ENCODE data around the gene TMCO4.
A peak's percentile ranks its signal among the peaks of the same experiment; 100 is the strongest.

The TMCO4 gene

DNA sequence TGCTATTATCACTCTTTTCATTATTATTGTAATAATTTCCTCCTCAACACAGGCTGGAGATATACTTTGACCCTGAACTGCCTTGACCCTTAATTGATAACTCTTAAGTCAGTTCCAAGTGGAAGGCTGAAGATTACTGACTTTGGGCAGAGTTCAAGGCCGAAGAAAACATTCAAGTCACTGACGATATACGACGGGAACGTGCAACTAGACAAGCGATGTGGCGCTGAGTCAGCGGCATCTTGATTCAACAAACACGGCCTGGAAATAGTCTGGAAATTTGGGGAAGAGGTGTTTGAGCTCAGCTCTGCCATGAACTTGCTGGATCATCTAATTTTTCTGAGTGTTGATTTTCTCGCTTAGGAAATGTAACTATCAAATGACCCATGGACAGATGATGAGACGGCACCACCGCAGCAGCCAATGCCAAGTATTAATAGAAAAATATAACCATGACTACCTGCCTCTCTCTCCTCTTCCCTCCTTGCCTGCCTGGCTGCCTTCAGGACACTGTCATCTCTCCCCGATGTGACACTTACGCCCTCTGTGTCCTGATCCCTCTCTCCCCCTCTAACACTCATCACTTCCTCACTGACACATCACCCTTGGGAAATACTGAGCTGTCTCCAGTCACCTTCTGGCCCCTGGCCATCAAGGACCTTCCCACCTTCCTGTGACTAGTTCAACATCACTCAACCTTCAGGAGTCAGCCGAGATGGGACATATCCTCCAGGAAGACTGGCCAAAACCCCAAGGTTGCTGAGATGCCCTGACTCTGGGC is 49.4 kb downstream of the TMCO4 start:
- in situ Hi-C loops (cut with HindIII; ENCODE audit: low pct_unique_long_range_greater_than_20kb, low sequenced_read_pairs): no loop called here
- no peak for DNase-seq (ENCODE audit: low read depth in 1 of 2, low spot score in 1 of 2)

GRCh38 chr1:19749685-19750084 is 50.0 kb downstream of the TMCO4 start:
- in situ Hi-C loops (cut with HindIII; ENCODE audit: low pct_unique_long_range_greater_than_20kb, low sequenced_read_pairs): no loop called here
- no peak for TF ChIP-seq JUND (IDR thresholded peaks at IDR 0.05; ENCODE audit: low read depth)
- no peak for DNase-seq (ENCODE audit: low read depth in 1 of 2, low spot score in 1 of 2)

More for the DNA sequence above, 49.4 kb downstream of the TMCO4 start:
- no peak for TF ChIP-seq JUND (IDR thresholded peaks at IDR 0.05; ENCODE audit: low read depth)

DNA sequence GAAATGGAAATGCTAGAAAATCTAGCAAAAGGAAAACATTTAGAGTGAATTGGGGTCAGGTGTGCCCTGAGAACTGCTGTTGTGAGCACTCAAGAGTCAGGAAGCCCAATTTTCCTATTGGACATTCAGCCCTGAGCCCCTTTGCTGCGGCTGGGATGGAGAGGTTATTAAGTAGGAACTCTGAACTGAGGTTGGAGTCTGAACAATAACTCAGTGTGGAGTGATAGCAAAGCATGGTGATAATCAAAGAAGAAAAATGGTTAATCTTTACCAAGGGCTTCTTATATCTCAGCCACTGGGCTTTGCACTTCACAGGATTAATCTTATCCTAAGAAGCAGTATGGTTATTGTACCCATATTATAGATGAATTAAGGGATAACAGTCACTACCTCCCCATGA is 52.0 kb downstream of the TMCO4 start:
- no peak for DNase-seq (ENCODE audit: low read depth in 1 of 2, low spot score in 1 of 2)
- in situ Hi-C loops (cut with HindIII; ENCODE audit: low pct_unique_long_range_greater_than_20kb, low sequenced_read_pairs): no loop called here
- no peak for TF ChIP-seq JUND (IDR thresholded peaks at IDR 0.05; ENCODE audit: low read depth)

GRCh38 chr1:19744886-19745285 is 54.8 kb downstream of the TMCO4 start:
- no peak for DNase-seq (ENCODE audit: low read depth in 1 of 2, low spot score in 1 of 2)
- in situ Hi-C loops (cut with HindIII; ENCODE audit: low pct_unique_long_range_greater_than_20kb, low sequenced_read_pairs): no loop called here
- no peak for TF ChIP-seq JUND (IDR thresholded peaks at IDR 0.05; ENCODE audit: low read depth)

GRCh38 chr1:19744335-19744743 is 55.4 kb downstream of the TMCO4 start:
- in situ Hi-C loops (cut with HindIII; ENCODE audit: low pct_unique_long_range_greater_than_20kb, low sequenced_read_pairs): no loop called here
- no peak for DNase-seq (ENCODE audit: low read depth in 1 of 2, low spot score in 1 of 2)
- TF ChIP-seq JUND (IDR thresholded peaks at IDR 0.05; ENCODE audit: low read depth): no peak

DNA sequence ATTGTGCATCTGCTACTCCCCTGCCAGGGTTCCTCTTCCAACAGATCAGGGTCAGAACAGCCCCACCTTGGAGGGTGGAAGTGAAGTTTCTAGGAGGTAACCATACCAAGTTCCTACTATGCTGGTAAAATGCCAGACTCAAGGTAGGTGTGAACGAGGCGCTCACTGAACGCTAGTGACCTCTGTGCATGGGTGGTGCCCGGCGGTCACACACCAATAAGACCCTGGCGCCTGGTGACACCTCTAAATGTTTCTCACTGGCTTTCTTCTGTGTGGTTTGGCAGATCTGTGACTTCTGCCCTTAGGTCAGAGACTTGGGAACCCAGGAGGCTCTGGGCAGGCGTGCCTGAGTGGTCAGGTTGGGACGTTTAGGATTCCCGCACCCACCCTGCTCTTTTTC is 55.9 kb downstream of the TMCO4 start:
- no peak for DNase-seq (ENCODE audit: low read depth in 1 of 2, low spot score in 1 of 2)
- TF ChIP-seq JUND (IDR thresholded peaks at IDR 0.05; ENCODE audit: low read depth): no peak
- in situ Hi-C loops (cut with HindIII; ENCODE audit: low pct_unique_long_range_greater_than_20kb, low sequenced_read_pairs): no loop called here

DNA sequence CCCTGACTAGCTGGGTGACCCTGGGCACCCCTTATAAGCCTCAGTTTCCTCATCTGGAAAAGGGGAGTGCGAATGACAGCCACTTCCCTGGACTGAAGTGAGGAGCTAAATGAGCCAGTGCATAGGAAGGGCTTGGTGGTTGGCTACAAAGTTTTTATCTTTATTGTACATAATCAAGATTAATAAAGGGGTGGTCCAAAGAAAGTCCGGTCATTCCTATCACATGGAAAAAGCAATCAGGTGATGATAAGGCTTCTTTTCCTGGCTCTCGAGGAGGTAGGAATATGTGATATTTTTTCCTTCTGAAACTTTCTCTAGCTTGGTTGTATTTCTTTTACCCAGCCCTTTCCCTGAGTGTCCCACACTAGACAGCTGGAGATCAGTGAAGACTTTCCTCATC is 56.5 kb downstream of the TMCO4 start:
- DNase-seq (ENCODE audit: low read depth in 1 of 2, low spot score in 1 of 2): no peak
- in situ Hi-C loops (cut with HindIII; ENCODE audit: low pct_unique_long_range_greater_than_20kb, low sequenced_read_pairs): no loop called here
- TF ChIP-seq JUND (IDR thresholded peaks at IDR 0.05; ENCODE audit: low read depth): no peak

GRCh38 chr1:19739628-19740027 is 60.1 kb downstream of the TMCO4 start:
- no peak for DNase-seq (ENCODE audit: low read depth in 1 of 2, low spot score in 1 of 2)
- TF ChIP-seq JUND (IDR thresholded peaks at IDR 0.05; ENCODE audit: low read depth): no peak
- in situ Hi-C loops (cut with HindIII; ENCODE audit: low pct_unique_long_range_greater_than_20kb, low sequenced_read_pairs): no loop called here

DNA sequence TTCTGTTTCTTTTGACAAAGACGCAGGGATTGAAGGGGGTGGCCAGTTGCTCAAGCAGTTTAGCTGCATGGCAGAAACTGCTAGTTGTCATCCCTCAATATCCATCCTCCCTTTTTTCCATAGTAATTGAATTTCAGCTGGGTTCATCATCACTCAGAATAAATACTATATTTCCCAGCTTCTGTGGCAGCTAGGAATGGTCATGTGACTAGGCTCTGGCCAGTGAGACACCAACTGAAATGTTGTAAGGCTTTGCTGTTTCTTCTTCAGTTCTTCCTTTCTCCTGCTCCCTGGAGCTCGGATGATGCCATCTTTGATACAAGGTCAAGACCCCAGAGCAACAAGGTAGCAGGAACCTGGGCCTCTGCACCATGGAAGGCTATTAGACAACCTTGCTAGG is 61.0 kb downstream of the TMCO4 start:
- TF ChIP-seq JUND (IDR thresholded peaks at IDR 0.05; ENCODE audit: low read depth): no peak
- DNase-seq (ENCODE audit: low read depth in 1 of 2, low spot score in 1 of 2): no peak
- in situ Hi-C loops (cut with HindIII; ENCODE audit: low pct_unique_long_range_greater_than_20kb, low sequenced_read_pairs): no loop called here

GRCh38 chr1:19738076-19738475 is 61.6 kb downstream of the TMCO4 start:
- no peak for TF ChIP-seq JUND (IDR thresholded peaks at IDR 0.05; ENCODE audit: low read depth)
- peak in 1 of 2 experiments; percentile 5 for DNase-seq (ENCODE audit: low read depth in 1 of 2, low spot score in 1 of 2)
- in situ Hi-C loops (cut with HindIII; ENCODE audit: low pct_unique_long_range_greater_than_20kb, low sequenced_read_pairs): no loop called here

- no peak for DNase-seq (ENCODE audit: low read depth in 1 of 2, low spot score in 1 of 2)
- in situ Hi-C loops (cut with HindIII; ENCODE audit: low pct_unique_long_range_greater_than_20kb, low sequenced_read_pairs): no loop called here
- no peak for TF ChIP-seq JUND (IDR thresholded peaks at IDR 0.05; ENCODE audit: low read depth)
Measured at GRCh38 chr1:19737104-19737825, 62.5 kb downstream of the TMCO4 start.

GRCh38 chr1:19735440-19736127 is 64.1 kb downstream of the TMCO4 start:
- in situ Hi-C loops (cut with HindIII; ENCODE audit: low pct_unique_long_range_greater_than_20kb, low sequenced_read_pairs): no loop called here
- no peak for TF ChIP-seq JUND (IDR thresholded peaks at IDR 0.05; ENCODE audit: low read depth)
- no peak for DNase-seq (ENCODE audit: low read depth in 1 of 2, low spot score in 1 of 2)

GRCh38 chr1:19734472-19734999 is 65.2 kb downstream of the TMCO4 start:
- no peak for DNase-seq (ENCODE audit: low read depth in 1 of 2, low spot score in 1 of 2)
- no peak for TF ChIP-seq JUND (IDR thresholded peaks at IDR 0.05; ENCODE audit: low read depth)

More at GRCh38 chr1:19734472-19734999, 65.2 kb downstream of the TMCO4 start:
- in situ Hi-C loops (cut with HindIII; ENCODE audit: low pct_unique_long_range_greater_than_20kb, low sequenced_read_pairs): no loop called here
